GM23338 (cell line): ENCODE data around the gene AK9. TPM values are rescaled to one million over a fixed set of nuclear protein-coding genes. Genes with fewer than 3 reads are reported as not detected.

Experiments
- ATAC-seq: fragments of 200-7000 bp; cut with Tn5 transposase; 3 replicates; pipeline ENCODE4 v1.9.1; 2020
- DNase-seq: peaks from one replicate; pipeline ENCODE4 v3.0.0-alpha.2; 2015; ENCODE audit warnings: low spot score
- H2AFZ ChIP-seq: fragments of 200-600 bp; sonication (generic); 2 replicates; pipeline ENCODE4 v1.8.0; 2016; ENCODE audit warnings: antibody characterized with exemption, mild to moderate bottlenecking, moderate library complexity
- H3F3A ChIP-seq: fragments of 200-600 bp; sonication (generic); replicated peaks from 2 replicates; pipeline ENCODE4 v1.8.0; 2017; ENCODE audit warnings: antibody characterized with exemption, mixed run types, low read depth
- H3K27ac ChIP-seq: fragments of 200-600 bp; sonication (generic); 2 replicates; pipeline ENCODE4 v1.6.1; 2016; ENCODE audit warnings: low read depth
- H3K27me3 ChIP-seq: fragments of 200-600 bp; sonication (generic); 2 replicates; pipeline ENCODE4 v1.8.0; 2016; ENCODE audit warnings: mild to moderate bottlenecking, mixed run types, moderate library complexity; ENCODE audit not compliant: insufficient read depth
- H3K36me3 ChIP-seq: fragments of 200-600 bp; sonication (generic); 2 replicates; pipeline ENCODE4 v1.8.0; 2016; ENCODE audit warnings: mild to moderate bottlenecking; ENCODE audit not compliant: insufficient read depth
- H3K4me1 ChIP-seq: fragments of 200-600 bp; sonication (generic); 2 replicates; pipeline ENCODE4 v1.8.0; 2016; ENCODE audit warnings: mild to moderate bottlenecking, moderate library complexity; ENCODE audit not compliant: insufficient read depth
- H3K4me2 ChIP-seq: fragments of 200-600 bp; sonication (generic); 2 replicates; pipeline ENCODE4 v1.7.1; 2017; ENCODE audit warnings: mixed run types
- H3K4me3 ChIP-seq: fragments of 200-600 bp; sonication (generic); 2 replicates; pipeline ENCODE4 v1.6.1; 2016; ENCODE audit warnings: mixed run types
- H3K79me2 ChIP-seq: fragments of 200-600 bp; sonication (generic); replicated peaks from 2 replicates; pipeline ENCODE4 v1.8.0; 2017; ENCODE audit warnings: mild to moderate bottlenecking; ENCODE audit not compliant: insufficient read depth
- H3K9me2 ChIP-seq: fragments of 200-600 bp; sonication (generic); 2 replicates; pipeline ENCODE4 v1.8.0; 2017; ENCODE audit not compliant: insufficient read depth
- H4K20me1 ChIP-seq: fragments of 200-600 bp; sonication (generic); replicated peaks from 2 replicates; pipeline ENCODE4 v1.8.0; 2017; ENCODE audit warnings: mild to moderate bottlenecking; ENCODE audit not compliant: insufficient read depth
- H3K27ac Mint-ChIP-seq: 2 replicates; pipeline ENCODE4 v1.8.0; 2020; ENCODE audit warnings: inconsistent platforms, mild to moderate bottlenecking, moderate library complexity, mixed read lengths
- H3K27me3 Mint-ChIP-seq: 3 replicates; pipeline ENCODE4 v1.8.0; 2022; ENCODE audit warnings: low read depth, mild to moderate bottlenecking, moderate library complexity, mixed read lengths, inconsistent platforms; ENCODE audit not compliant: insufficient read depth, poor library complexity
- H3K36me3 Mint-ChIP-seq: 3 replicates; pipeline ENCODE4 v1.8.0; 2021; ENCODE audit warnings: low read depth, mild to moderate bottlenecking, inconsistent platforms, moderate library complexity, mixed read lengths
- H3K4me1 Mint-ChIP-seq: 3 replicates; pipeline ENCODE4 v1.8.0; 2020; ENCODE audit warnings: mild to moderate bottlenecking, inconsistent platforms, mixed read lengths
- H3K4me3 Mint-ChIP-seq: 3 replicates; pipeline ENCODE4 v1.8.0; 2021; ENCODE audit warnings: moderate library complexity, mild to moderate bottlenecking, inconsistent platforms, mixed read lengths
- H3K9me3 Mint-ChIP-seq: 3 replicates; pipeline ENCODE4 v1.8.0; 2020; ENCODE audit warnings: moderate library complexity, mild to moderate bottlenecking, inconsistent platforms, mixed read lengths
- CREB1 ChIP-seq: fragments of 250-450 bp; sonication (Bioruptor Pico); IDR thresholded peaks from 2 replicates; pipeline ENCODE4 v1.5.0; 2020; ENCODE audit warnings: low read depth, mild to moderate bottlenecking, moderate library complexity
- EZH2 ChIP-seq: fragments of 200-600 bp; sonication (generic); IDR thresholded peaks from one replicate; pipeline ENCODE4 v1.8.0; 2017; ENCODE audit warnings: antibody characterized with exemption, mild to moderate bottlenecking, low read depth; ENCODE audit not compliant: unreplicated experiment
- EZH2phosphoT487 ChIP-seq: fragments of 200-600 bp; sonication (generic); IDR thresholded peaks from one replicate; pipeline ENCODE4 v1.8.1; 2018; ENCODE audit warnings: antibody characterized with exemption; ENCODE audit not compliant: unreplicated experiment
- JUNB ChIP-seq: IDR thresholded peaks from one replicate; pipeline ENCODE4 v1.6.1; 2016; ENCODE audit warnings: antibody characterized with exemption; ENCODE audit not compliant: unreplicated experiment
- NANOG ChIP-seq: IDR thresholded peaks from 2 replicates; pipeline ENCODE4 v1.6.1; 2016; ENCODE audit warnings: antibody characterized with exemption, borderline replicate concordance
- POLR2AphosphoS5 ChIP-seq: IDR thresholded peaks from 2 replicates; pipeline ENCODE4 v1.6.1; 2016; ENCODE audit warnings: antibody characterized with exemption, low read depth
- REST ChIP-seq: IDR thresholded peaks from one replicate; pipeline ENCODE4 v1.6.1; 2018; ENCODE audit warnings: antibody characterized with exemption; ENCODE audit not compliant: unreplicated experiment
- STAT1 ChIP-seq: IDR thresholded peaks from one replicate; pipeline ENCODE4 v1.6.1; 2016; ENCODE audit warnings: antibody characterized with exemption; ENCODE audit not compliant: unreplicated experiment
- ZNF114 ChIP-seq: fragments of 250-450 bp; sonication (Bioruptor Pico); IDR thresholded peaks from 2 replicates; pipeline ENCODE4 v1.5.0; 2020; ENCODE audit warnings: mild to moderate bottlenecking, moderate library complexity
- ZNF331 ChIP-seq: fragments of 250-450 bp; sonication (Bioruptor Pico); IDR thresholded peaks from 2 replicates; pipeline ENCODE4 v1.5.0; 2020; ENCODE audit warnings: low read depth, mild to moderate bottlenecking, moderate library complexity
- polyA plus RNA-seq: library from polyadenylated mRNA; unstranded; fragments of >200 nt; fragmentation: Nextera tagmentation; extraction: Ambion mirVana; gene quantifications from 2 replicates; pipeline ENCODE4 v1.2.1, GENCODE V29; 2016
- total RNA-seq: library from RNA; depleted of rRNA; stranded (reverse); fragments of >200 nt; shearing (Covaris generic); gene quantifications from 2 replicates; pipeline ENCODE4 v1.2.3, GENCODE V29; 2014
- TF ChIP-seq, protein P1 (sequence below): fragments of 250-450 bp; sonication (Bioruptor Pico); IDR thresholded peaks from 2 replicates; pipeline ENCODE4 v1.5.0; 2020; ENCODE audit warnings: mild to moderate bottlenecking, moderate library complexity
- TF ChIP-seq, protein P2 (sequence below): IDR thresholded peaks from 2 replicates; pipeline ENCODE4 v1.6.1; 2016; ENCODE audit warnings: antibody characterized with exemption
- TF ChIP-seq, protein P3 (sequence below), 2 experiments: fragments of 200-600 bp in 1 of 2; sonication (generic) in 1 of 2; conservative IDR thresholded peaks; 2 replicates each; pipeline versions ENCODE4 v1.5.1 to v1.6.1; 2016 to 2017; ENCODE audit warnings: antibody characterized with exemption in 2 of 2, low read depth in 2 of 2, mild to moderate bottlenecking in 2 of 2, moderate library complexity in 1 of 2

The AK9 gene
- total and polyA plus RNA-seq, 2 experiments from 2014 or later, result 2.0 to 6.4 TPM

GRCh38 chr6:109653264-109653663 is 37.7 kb downstream of the AK9 start:
- no peaks in the 10 kb centered on the region for H3F3A ChIP-seq
- Mint-ChIP-seq H3K27ac (no peak overlapping the region), H3K36me3 (no peaks in the 10 kb centered on the region), H3K9me3 (no peaks in the 10 kb centered on the region), H3K27me3 (no peaks in the 10 kb centered on the region), H3K4me3 (no peak overlapping the region), H3K4me1 (no peaks in the 10 kb centered on the region)
- no peaks in the 10 kb centered on the region for H3K36me3 ChIP-seq
- H3K27me3 ChIP-seq, result no peaks in the 10 kb centered on the region
- no peak overlapping the region for H3K4me2 ChIP-seq
- no peaks in the 10 kb centered on the region for H4K20me1 ChIP-seq
- TF ChIP-seq, protein P1, sequence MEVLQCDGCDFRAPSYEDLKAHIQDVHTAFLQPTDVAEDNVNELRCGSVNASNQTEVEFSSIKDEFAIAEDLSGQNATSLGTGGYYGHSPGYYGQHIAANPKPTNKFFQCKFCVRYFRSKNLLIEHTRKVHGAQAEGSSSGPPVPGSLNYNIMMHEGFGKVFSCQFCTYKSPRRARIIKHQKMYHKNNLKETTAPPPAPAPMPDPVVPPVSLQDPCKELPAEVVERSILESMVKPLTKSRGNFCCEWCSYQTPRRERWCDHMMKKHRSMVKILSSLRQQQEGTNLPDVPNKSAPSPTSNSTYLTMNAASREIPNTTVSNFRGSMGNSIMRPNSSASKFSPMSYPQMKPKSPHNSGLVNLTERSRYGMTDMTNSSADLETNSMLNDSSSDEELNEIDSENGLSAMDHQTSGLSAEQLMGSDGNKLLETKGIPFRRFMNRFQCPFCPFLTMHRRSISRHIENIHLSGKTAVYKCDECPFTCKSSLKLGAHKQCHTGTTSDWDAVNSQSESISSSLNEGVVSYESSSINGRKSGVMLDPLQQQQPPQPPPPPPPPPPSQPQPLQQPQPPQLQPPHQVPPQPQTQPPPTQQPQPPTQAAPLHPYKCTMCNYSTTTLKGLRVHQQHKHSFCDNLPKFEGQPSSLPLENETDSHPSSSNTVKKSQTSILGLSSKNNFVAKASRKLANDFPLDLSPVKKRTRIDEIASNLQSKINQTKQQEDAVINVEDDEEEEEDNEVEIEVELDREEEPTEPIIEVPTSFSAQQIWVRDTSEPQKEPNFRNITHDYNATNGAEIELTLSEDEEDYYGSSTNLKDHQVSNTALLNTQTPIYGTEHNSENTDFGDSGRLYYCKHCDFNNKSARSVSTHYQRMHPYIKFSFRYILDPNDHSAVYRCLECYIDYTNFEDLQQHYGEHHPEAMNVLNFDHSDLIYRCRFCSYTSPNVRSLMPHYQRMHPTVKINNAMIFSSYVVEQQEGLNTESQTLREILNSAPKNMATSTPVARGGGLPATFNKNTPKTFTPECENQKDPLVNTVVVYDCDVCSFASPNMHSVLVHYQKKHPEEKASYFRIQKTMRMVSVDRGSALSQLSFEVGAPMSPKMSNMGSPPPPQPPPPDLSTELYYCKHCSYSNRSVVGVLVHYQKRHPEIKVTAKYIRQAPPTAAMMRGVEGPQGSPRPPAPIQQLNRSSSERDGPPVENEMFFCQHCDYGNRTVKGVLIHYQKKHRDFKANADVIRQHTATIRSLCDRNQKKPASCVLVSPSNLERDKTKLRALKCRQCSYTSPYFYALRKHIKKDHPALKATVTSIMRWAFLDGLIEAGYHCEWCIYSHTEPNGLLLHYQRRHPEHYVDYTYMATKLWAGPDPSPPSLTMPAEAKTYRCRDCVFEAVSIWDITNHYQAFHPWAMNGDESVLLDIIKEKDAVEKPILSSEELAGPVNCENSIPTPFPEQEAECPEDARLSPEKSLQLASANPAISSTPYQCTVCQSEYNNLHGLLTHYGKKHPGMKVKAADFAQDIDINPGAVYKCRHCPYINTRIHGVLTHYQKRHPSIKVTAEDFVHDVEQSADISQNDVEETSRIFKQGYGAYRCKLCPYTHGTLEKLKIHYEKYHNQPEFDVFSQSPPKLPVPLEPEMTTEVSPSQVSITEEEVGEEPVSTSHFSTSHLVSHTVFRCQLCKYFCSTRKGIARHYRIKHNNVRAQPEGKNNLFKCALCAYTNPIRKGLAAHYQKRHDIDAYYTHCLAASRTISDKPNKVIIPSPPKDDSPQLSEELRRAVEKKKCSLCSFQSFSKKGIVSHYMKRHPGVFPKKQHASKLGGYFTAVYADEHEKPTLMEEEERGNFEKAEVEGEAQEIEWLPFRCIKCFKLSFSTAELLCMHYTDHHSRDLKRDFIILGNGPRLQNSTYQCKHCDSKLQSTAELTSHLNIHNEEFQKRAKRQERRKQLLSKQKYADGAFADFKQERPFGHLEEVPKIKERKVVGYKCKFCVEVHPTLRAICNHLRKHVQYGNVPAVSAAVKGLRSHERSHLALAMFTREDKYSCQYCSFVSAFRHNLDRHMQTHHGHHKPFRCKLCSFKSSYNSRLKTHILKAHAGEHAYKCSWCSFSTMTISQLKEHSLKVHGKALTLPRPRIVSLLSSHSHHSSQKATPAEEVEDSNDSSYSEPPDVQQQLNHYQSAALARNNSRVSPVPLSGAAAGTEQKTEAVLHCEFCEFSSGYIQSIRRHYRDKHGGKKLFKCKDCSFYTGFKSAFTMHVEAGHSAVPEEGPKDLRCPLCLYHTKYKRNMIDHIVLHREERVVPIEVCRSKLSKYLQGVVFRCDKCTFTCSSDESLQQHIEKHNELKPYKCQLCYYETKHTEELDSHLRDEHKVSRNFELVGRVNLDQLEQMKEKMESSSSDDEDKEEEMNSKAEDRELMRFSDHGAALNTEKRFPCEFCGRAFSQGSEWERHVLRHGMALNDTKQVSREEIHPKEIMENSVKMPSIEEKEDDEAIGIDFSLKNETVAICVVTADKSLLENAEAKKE (CRISPR knock-in tag), result no peak
- TF ChIP-seq ZNF331 (no peak), REST (no peak), EZH2 (no peak), JUNB (no peak), EZH2phosphoT487 (no peak), CREB1 (CRISPR knock-in tag) (no peak), NANOG (no peak), POLR2AphosphoS5 (no peak), STAT1 (no peak), ZNF114 (CRISPR knock-in tag) (no peak)
- TF ChIP-seq, protein P2, sequence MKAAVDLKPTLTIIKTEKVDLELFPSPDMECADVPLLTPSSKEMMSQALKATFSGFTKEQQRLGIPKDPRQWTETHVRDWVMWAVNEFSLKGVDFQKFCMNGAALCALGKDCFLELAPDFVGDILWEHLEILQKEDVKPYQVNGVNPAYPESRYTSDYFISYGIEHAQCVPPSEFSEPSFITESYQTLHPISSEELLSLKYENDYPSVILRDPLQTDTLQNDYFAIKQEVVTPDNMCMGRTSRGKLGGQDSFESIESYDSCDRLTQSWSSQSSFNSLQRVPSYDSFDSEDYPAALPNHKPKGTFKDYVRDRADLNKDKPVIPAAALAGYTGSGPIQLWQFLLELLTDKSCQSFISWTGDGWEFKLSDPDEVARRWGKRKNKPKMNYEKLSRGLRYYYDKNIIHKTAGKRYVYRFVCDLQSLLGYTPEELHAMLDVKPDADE, result no peak
- TF ChIP-seq, protein P3, sequence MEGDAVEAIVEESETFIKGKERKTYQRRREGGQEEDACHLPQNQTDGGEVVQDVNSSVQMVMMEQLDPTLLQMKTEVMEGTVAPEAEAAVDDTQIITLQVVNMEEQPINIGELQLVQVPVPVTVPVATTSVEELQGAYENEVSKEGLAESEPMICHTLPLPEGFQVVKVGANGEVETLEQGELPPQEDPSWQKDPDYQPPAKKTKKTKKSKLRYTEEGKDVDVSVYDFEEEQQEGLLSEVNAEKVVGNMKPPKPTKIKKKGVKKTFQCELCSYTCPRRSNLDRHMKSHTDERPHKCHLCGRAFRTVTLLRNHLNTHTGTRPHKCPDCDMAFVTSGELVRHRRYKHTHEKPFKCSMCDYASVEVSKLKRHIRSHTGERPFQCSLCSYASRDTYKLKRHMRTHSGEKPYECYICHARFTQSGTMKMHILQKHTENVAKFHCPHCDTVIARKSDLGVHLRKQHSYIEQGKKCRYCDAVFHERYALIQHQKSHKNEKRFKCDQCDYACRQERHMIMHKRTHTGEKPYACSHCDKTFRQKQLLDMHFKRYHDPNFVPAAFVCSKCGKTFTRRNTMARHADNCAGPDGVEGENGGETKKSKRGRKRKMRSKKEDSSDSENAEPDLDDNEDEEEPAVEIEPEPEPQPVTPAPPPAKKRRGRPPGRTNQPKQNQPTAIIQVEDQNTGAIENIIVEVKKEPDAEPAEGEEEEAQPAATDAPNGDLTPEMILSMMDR (conservative IDR thresholded peaks at IDR 0.05; ENCODE audit: low read depth in 2 of 2), result no peak
- H3K79me2 ChIP-seq, result no peaks in the 10 kb centered on the region
- no peak overlapping the region for H3K27ac ChIP-seq
- no peak overlapping the region for H3K4me3 ChIP-seq
- H2AFZ ChIP-seq, result no peak overlapping the region
- no peak for DNase-seq
- ATAC-seq, result no peak
- H3K9me2 ChIP-seq, result no peaks in the 10 kb centered on the region
- no peaks in the 10 kb centered on the region for H3K4me1 ChIP-seq
